Glutamatergic neuron (in vitro differentiated cells): ENCODE measurements around the gene WNT2. TPM values are rescaled to one million over a fixed set of nuclear protein-coding genes. Genes with fewer than 3 reads are reported as not detected.
"Not testable (repeated sequence)": the region's sequence is repeated elsewhere in the genome, so short reads cannot be mapped to it uniquely, and the experiment has no call there.

Experiments
- DNase-seq: peaks from one replicate; pipeline ENCODE4 v3.0.0; 2022
- H3K27ac Mint-ChIP-seq: one replicate; pipeline ENCODE4 v1.8.0; 2020; ENCODE audit warnings: mild to moderate bottlenecking, mixed read lengths, inconsistent platforms; ENCODE audit not compliant: unreplicated experiment
- H3K27me3 Mint-ChIP-seq: one replicate; pipeline ENCODE4 v1.8.0; 2020; ENCODE audit warnings: mild to moderate bottlenecking, moderate library complexity, mixed read lengths, inconsistent platforms; ENCODE audit not compliant: unreplicated experiment
- H3K36me3 Mint-ChIP-seq: one replicate; pipeline ENCODE4 v1.8.0; 2020; ENCODE audit warnings: mild to moderate bottlenecking, mixed read lengths, inconsistent platforms; ENCODE audit not compliant: unreplicated experiment
- H3K4me1 Mint-ChIP-seq: one replicate; pipeline ENCODE4 v1.8.0; 2020; ENCODE audit warnings: mild to moderate bottlenecking, low read depth, mixed read lengths, inconsistent platforms; ENCODE audit not compliant: unreplicated experiment
- H3K4me3 Mint-ChIP-seq: one replicate; pipeline ENCODE4 v1.8.0; 2020; ENCODE audit warnings: mild to moderate bottlenecking, mixed read lengths, inconsistent platforms; ENCODE audit not compliant: unreplicated experiment
- H3K9me3 Mint-ChIP-seq: one replicate; pipeline ENCODE4 v1.8.0; 2020; ENCODE audit warnings: mild to moderate bottlenecking, moderate library complexity, mixed read lengths, inconsistent platforms; ENCODE audit not compliant: unreplicated experiment
- CTCF ChIP-seq: fragments of 200-600 bp; sonication (generic); IDR thresholded peaks from one replicate; pipeline ENCODE4 v1.5.0; 2021; ENCODE audit not compliant: partially characterized antibody, unreplicated experiment
- total RNA-seq: library from RNA; stranded (reverse); fragmentation: NEBNext Ultra II Directional; extraction: Animal tissue kit (Norgen Biotek cat#: 25700); gene quantifications from one replicate; pipeline ENCODE4 v1.2.1, GENCODE V29; 2021; ENCODE audit not compliant: unreplicated experiment

WNT2 gene
- total RNA-seq, 1 donor from 2014 or later, result not detected

GRCh38 chr7:117308891-117309290 is 14.0 kb downstream of the WNT2 start:
- Mint-ChIP-seq H3K36me3 (no peaks in the 10 kb centered on the region), H3K9me3 (no peaks in the 10 kb centered on the region), H3K27me3 (no peaks in the 10 kb centered on the region), H3K4me3 (no peak overlapping the region), H3K27ac (no peak overlapping the region), H3K4me1 (no peaks in the 10 kb centered on the region)
- DNase-seq, result no peak
- no peak for TF ChIP-seq CTCF

GRCh38 chr7:117302396-117302795 is 20.5 kb downstream of the WNT2 start:
- Mint-ChIP-seq H3K27me3 (no peaks in the 10 kb centered on the region), H3K9me3 (no peaks in the 10 kb centered on the region), H3K4me1 (no peaks in the 10 kb centered on the region), H3K4me3 (no peak overlapping the region), H3K27ac (no peak overlapping the region), H3K36me3 (no peaks in the 10 kb centered on the region)
- DNase-seq, result no peak
- TF ChIP-seq CTCF, result no peak

- not testable (repeated sequence) for H3K9me3 Mint-ChIP-seq, H3K4me3 Mint-ChIP-seq, H3K27ac Mint-ChIP-seq, H3K4me1 Mint-ChIP-seq, H3K27me3 Mint-ChIP-seq, H3K36me3 Mint-ChIP-seq, DNase-seq
Observed at GRCh38 chr7:117300506-117300905, 22.4 kb downstream of the WNT2 start.

- no peak for TF ChIP-seq CTCF
- Mint-ChIP-seq H3K27me3 (no peaks in the 10 kb centered on the region), H3K9me3 (no peaks in the 10 kb centered on the region), H3K27ac (no peak overlapping the region), H3K4me1 (no peaks in the 10 kb centered on the region), H3K4me3 (no peak overlapping the region), H3K36me3 (no peaks in the 10 kb centered on the region)
- no peak for DNase-seq
Observed at GRCh38 chr7:117297606-117298005, 25.3 kb downstream of the WNT2 start.

- Mint-ChIP-seq H3K36me3 (no peaks in the 10 kb centered on the region), H3K27ac (no peak overlapping the region), H3K27me3 (no peaks in the 10 kb centered on the region), H3K9me3 (no peaks in the 10 kb centered on the region), H3K4me1 (no peaks in the 10 kb centered on the region), H3K4me3 (no peak overlapping the region)
- DNase-seq, result no peak
- no peak for TF ChIP-seq CTCF
Observed at GRCh38 chr7:117296066-117296465, 26.8 kb downstream of the WNT2 start.

DNA sequence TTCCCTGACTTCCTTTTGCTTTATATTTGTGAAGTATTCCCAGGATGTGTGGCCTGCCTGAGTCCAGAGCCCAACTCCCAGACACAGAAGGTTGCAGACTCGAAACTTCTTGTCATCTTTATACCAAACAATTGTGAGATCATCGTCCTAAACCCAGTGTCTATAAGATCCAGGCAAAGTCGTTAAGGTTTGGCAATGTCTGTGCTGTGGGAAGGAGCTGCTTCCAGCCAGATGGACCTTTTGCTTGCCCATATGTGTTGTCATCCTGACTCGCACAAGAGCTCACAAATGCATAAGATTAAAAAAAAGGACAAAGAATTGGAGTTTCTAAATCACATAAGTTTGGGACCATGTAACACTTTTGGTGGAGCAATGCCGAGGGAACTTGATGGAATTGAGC is 37.0 kb downstream of the WNT2 start:
- H3K36me3 Mint-ChIP-seq, result no peaks in the 10 kb centered on the region
- no peak for DNase-seq
- H3K27ac Mint-ChIP-seq, result no peak overlapping the region
- H3K27me3 Mint-ChIP-seq, result no peaks in the 10 kb centered on the region
- H3K4me3 Mint-ChIP-seq, result no peak overlapping the region
- no peaks in the 10 kb centered on the region for H3K9me3 Mint-ChIP-seq
- peaks cover 16% of the 10 kb centered on the region for H3K4me1 Mint-ChIP-seq
- TF ChIP-seq CTCF, result no peak
